Renal pelvis (tissue), 4 donors: ENCODE measurements around the gene SVOPL. TPM values are rescaled to one million over a fixed set of nuclear protein-coding genes. Genes with fewer than 3 reads are reported as not detected.
"Not testable (repeated sequence)": the region's sequence is repeated elsewhere in the genome, so short reads cannot be mapped to it uniquely, and the experiment has no call there.

Experiments
- DNase-seq: peaks from one replicate; pipeline ENCODE4 v3.0.0-alpha.2; 2013
- polyA plus RNA-seq, 3 donors: library from polyadenylated mRNA; unstranded; fragments of 120-200 nt; gene quantifications; one replicate each; pipeline ENCODE4 v1.2.1, GENCODE V29; 2013; ENCODE audit not compliant: insufficient read length in 3 of 3

Gene SVOPL
- polyA plus RNA-seq, 3 donors, result 3.2 to 3.6 (median 3.4) TPM

DNA sequence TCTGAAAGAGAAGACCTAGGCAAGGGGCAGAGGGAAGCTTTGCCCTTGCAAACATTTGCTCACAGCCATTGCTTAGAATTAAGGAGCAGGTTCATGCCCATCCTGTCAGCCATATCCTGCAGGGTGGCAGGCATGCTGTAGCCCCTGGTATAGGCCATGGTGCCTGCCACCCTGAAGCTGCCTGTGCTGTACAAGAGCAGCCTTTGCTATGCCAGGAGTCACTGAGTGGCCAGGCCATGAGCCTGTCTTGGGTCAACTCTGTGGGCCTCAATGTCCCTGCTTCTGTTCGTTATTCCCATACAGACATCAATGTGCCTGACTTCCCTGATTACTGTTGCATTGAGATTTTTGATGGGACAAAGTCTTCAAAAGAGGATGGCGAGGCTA lies 368 bp upstream of the SVOPL start:
- DNase-seq, result no peak

DNA sequence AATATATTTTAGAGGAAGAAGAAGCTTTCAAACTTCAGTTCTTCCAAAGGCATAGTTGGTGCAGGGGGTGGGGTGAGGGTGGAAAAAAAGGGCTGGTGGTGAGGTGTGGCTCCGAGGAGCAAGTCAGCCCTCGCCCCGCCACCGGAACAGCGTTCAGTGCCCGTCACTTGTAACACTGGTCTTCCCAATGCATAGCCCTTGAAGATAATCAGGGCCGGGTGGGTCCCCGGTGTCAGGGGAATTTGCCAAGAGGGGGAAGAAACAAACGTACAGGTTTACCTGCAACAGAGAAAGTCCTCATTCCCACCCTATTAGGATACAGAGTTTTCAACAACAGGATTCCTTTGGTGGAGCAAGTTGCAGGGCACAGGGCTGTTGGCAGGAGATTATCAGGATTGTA lies 1.5 kb downstream of the SVOPL start:
- DNase-seq, result no peak

GRCh38 chr7:138698281-138698680 lies 2.9 kb downstream of the SVOPL start:
- DNase-seq, result no peak

DNA sequence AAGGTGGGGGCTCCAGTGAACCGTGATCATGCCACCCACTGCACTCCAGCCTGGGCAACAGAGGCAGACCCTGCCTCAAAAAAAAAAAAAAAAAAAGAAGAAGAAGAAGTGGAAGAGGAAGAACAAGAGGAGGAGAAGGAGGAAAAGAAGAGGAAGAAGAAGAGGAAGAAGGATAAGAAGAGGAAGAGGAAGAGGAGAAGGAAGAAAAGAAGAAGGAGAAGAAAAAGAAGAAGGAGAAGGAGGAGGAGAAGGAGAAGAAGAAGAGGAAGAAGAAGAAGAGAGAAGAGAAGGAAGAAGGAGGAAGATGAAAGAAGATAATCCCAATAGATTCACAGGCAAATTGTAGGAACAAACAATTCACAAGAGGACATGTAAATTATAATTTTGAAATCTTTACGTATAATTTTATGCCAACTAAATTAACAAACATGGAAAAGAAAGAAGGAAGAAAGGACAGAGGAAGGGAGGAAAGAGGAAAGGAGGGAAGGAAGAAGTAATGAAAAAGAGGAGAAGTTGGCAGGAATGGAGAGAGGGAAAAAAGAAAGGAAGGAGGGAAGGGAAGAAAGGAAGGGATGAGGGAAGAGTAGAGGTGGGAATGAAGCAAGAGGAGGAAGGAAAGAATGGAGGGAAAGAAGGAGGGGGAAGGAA lies 3.5 kb downstream of the SVOPL start:
- no peak for DNase-seq

- DNase-seq, result not testable (repeated sequence)
Observed at GRCh38 chr7:138695776-138696175, 5.4 kb downstream of the SVOPL start.

DNA sequence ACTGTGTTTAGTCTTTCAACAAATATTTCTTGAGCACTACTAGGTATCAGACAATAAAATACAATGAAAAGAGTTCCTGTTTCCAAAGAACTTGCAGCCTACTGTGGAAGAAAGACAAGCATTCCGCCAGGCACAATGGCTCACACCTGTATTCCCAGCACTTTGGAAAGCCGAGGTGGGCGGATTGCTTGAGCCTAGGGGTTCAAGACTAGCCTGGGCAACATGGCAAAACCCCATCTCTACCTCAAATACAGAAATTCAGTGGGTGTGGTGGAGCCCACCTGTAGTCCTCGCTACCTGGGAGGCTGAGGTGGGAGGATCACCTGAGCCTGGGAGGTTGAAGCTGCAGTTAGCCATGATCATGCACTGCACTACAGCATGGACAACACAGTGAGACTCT lies 6.1 kb downstream of the SVOPL start:
- no peak for DNase-seq

- peak; percentile 59 for DNase-seq
Observed at GRCh38 chr7:138691178-138691577, 10.0 kb downstream of the SVOPL start.

- DNase-seq, result no peak
Observed at GRCh38 chr7:138690495-138690894, 10.7 kb downstream of the SVOPL start.

DNA sequence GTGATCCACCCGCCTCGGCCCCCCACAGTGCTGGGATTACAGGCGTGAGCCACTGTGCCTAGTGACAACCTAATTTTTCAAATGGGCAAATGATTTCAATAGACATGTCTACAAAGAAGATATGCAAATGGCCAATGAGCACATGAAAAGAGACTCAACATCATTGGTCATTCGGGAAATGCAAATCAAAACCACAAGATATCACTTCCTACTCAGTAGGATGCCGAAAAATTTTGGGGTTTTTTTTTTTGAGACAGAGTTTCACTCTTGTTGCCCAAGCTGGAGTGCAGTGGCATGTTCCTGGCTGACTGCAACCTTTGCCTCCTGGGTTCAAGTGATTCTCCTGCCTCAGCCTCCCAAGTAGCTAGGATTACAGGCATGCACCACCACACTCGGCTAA lies 13.1 kb downstream of the SVOPL start:
- not testable (repeated sequence) for DNase-seq

DNA sequence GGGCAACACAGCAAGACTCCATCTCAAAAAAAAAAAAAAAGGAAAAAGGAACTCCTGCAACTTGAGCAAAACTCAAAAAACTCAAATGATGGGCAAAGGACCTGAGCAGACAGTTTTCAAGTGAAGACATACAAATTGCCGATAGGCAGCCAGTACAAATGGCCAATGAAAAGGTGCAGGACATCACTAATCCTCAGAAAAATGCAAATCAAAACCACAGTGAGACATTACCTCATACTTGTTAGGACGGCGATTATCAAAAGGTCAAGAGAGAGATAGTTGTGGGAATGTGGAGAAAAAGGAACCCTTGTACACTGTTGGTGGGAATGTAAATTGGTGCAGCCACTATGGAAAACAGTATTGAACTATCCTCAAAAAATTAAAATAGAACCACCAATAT lies 16.8 kb downstream of the SVOPL start:
- no peak for DNase-seq

GRCh38 chr7:138679793-138680192 lies 21.4 kb downstream of the SVOPL start:
- no peak for DNase-seq

DNA sequence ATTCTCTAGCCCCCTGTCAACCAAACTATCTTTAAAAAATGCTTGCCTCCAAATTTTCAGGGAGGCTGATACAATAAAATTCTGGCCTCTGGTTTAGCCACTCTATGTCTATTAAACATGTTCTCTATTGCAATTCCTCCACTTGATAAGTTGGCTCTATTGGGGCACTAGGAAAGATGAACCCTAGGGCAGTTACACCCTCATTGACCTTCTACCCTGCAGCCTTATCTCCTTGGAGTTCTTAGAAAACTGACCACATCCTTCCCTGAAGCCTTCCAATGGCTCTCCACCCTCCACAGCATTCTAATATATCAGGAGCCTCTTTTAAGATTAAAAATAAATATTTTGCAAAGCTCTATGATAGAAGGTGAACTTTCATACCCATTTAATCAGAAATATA lies 30.6 kb downstream of the SVOPL start:
- DNase-seq, result no peak

- DNase-seq, result no peak
Observed at GRCh38 chr7:138669364-138669763, 31.8 kb downstream of the SVOPL start.

DNA sequence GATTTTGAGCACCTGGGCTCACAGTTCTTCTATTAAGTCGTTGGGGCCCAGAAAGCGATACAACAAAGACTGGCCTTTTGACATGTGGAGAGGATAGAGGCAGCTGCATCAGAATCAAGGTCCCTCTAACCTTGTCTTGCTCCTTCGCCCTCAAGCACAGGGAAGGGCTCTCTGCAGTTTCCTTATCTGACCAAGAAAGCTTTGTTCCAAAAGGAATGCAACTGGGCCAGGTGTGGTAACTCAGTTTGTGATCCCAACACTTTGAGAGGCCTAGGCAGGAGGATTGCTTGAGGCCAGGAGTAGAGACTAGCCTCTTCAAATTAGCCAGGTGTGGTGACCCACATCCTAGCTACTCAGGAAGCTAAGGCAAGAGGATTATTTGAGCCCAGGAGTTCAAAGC lies 32.2 kb downstream of the SVOPL start:
- no peak for DNase-seq

DNA sequence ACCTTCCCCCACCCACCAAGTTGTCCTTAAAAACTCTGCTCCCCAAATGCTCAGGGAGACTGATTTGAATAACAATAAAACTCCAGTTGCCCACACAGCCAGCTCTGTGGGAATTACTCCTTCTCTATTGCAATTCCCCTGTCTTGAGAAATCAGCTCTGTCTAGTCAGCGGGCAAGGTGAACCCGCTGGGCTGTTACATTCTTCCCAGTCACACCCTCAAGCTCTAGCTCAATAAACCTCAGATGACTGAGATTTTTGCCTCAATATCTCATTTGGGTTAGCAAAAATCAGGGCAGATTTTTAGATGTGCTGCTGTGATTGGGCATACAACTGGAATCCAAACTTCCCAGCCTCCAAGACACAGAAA lies 32.9 kb downstream of the SVOPL start:
- no peak for DNase-seq

DNA sequence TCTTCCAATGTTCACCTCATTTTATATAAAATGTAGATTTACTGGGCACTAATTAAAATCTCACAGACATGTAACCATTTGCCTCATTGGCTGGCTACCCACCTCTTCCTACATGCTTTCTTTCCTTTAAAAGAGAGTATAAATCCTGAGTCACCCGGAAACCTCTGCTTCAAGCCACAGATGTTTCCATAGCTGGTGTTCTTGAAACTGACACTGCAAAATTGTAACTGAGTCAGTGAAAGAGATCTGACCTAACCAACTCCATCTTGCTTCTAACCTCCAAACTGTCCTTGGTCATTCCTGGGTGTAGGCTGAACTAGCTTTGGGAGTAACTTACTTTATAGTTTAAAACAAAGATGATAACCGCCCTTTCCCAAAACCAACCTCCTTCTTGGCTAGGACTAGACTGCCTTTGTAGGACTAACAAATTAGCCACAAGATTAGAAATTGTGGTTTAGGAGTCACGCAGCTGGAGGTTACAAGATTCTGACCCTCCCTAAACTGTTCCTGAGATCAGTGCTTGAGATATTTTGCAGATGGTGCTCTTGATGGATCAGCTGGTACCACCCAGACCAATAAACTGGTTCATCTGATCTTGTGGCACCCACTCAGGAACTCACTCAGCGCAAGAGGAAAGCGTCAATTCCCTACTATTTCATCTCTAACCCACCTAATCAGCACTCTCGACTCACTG lies 33.5 kb downstream of the SVOPL start:
- no peak for DNase-seq

DNA sequence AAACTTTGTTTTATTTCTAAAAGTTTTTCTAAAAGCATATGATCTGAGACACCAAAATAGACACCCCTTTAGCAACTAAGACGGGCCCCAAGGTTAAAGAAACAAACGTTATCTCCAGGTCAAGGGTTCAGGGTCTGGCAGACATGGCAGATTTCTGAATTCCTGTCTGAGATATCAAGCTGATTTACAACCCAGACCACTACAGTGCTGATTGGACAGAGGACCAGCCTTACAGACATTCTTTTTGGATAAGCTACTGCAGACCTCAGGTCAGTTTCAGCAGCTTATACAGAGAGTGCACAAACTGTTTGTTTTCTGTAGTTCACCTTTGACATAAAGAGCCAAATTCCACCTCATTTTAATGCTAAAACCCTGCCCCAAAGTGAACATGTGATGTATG lies 34.8 kb downstream of the SVOPL start:
- peak; percentile 63 for DNase-seq

- no peak for DNase-seq
Observed at GRCh38 chr7:138665669-138666140, 35.5 kb downstream of the SVOPL start.

DNA sequence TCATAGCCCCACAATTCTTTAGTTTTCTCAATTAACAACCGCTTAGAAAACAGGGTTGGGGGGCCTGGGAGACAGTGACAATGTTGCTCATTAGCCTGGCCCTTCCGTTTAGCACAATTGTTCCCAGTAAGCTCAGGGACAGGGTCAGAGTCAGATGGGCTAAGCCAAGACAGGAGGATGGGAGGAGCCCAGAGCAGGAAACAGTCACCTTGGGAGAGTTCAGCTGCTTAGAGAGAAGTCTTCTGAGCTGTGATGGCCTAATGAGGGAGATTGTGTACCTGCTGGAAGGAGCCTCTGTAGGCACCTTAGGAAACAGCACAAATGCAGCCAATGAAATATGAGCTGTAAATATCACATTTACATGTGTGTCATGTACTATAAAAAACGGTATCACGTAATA lies 35.9 kb downstream of the SVOPL start:
- no peak for DNase-seq

GRCh38 chr7:138663725-138664710 lies 37.1 kb downstream of the SVOPL start:
- DNase-seq, result peak; percentile 71

- DNase-seq, result no peak
Observed at GRCh38 chr7:138662991-138663320, 38.2 kb downstream of the SVOPL start.

DNA sequence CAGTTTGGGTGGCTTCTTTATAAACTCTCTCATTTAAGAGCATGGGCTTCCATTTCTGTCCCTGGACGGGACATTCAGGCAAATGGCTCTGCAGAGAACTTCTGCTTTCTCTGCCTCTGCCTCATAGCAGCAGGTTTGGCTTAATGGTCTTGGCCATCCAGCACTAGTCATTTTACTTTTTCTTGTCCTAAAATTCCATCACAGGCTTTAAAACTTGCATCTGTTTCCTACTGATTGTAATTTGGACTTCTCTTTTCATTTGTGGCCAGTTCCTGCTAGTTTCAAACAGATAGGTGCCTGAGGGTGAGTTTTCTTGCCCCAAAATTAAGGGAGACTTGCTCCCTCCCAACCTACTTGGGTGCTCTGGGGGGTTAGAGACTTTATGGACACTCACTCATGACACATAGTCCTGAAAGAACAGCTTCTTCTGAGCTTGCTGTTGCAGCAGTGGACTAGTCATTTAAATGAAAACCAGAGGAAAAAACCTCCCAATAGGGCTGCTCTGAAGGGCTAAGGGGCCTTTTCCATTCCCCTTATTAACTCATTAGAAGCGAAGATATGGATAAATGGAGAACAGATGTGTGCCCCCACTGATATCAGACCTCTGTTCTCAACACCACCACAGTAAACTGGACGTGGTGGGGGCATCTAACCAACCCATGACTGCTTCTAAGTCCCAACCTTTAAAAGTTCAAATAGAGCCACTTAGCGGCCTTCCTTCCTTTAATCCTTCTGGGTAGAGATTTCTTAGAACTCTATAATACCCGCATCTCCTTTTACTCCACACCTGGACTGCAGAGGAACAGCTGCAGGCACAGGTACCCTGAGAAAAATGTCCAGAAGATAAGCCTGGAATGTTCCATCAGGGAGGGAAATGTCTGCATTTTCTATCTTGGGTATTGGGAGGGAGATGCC lies 38.8 kb downstream of the SVOPL start:
- no peak for DNase-seq
